Suppressor macrophage (primary cell): ENCODE measurements around the gene COPB2.
A peak's percentile ranks its signal among the peaks of the same experiment; 100 is the strongest.
"Not testable (repeated sequence)": the region's sequence is repeated elsewhere in the genome, so short reads cannot be mapped to it uniquely, and the experiment has no call there.

Experiments used
- DNase-seq, 4 experiments: peaks; one replicate each; pipeline ENCODE4 v3.0.0-alpha.2; 2020 to 2022

Gene COPB2

DNA sequence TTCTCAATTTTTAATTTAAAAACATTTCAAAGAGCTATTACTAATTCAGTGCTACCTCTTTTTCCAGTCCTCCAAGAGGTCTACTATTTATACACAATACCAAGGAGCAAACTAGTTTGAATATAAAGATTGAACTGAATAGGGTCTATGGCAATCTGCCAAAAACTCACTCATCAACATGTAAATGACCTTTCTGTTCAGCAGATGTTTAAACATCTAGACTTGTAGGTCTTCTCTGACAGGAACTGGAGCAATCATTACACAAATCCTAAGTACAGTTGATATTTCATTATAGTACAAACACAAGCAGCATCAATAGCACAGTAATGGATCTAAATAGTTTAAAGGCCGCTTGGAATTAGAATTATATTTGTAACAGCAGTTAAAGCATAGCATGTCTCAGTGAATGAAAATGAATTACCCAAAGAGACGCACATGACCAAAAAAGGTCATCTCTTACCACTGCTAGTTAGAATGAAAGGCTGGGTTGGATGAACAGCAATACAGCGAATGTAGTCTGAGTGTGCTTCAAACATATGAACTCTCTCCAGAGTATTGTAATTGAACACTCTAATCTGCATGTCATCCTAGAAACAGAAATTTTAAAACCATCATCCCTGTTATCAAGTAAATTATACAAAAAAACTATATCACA is 10.7 kb downstream of the COPB2 start:
- no peak for DNase-seq

DNA sequence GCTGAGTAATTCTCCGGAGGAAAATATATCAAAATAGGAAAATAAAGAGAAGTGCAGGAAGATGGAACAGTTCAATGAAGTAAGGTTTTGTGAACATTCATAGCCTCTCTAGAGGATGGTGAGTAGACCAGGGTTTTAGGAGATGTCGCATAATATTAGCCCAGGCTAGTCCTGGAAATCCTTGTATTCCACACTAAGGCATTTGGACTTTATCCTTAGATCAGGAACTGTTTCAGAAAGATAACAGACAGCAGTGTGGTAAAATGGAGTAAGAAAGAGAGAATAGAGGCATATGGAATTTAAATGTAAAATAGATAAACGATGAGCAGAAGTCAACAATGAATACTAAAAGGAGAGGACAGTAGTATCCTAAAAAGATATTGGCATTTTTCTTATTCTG is 12.1 kb downstream of the COPB2 start:
- no peak for DNase-seq

DNA sequence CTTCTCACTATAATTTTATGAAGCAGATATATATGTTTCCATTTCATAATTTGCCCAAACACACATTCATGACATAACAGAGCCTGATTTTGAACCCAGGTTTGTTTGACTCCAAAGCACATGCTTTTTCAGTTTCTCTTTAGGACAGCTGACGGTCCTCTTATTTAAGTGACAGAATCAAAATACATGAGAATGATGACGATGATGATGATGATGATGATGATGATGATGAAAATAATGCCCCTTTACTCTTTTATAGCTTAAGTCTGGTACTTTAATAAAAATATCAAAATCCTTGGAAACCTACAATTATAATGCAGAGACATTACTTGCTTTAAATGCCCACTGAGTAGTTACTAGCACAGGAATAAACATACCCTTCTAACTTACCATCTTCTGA is 15.3 kb downstream of the COPB2 start:
- DNase-seq = no peak

DNA sequence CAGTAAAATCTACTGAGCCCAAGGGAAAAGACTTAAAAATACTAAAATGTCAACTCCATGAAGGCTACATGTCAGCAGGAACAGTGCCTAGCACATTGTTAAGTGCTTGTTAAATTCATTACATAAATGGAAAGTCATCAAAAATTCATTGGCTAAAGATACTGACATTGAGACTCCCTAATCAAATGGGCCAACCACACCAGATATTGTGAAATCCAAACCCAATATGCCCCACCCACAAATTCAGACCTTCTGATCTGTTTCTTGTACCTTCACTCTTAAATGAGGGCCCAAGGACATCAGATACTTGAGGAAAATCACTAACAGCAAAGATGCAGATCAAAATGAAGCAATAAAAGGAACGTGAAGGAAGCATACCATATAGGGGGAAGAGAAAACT is 24.9 kb downstream of the COPB2 start:
- DNase-seq = no peak

DNA sequence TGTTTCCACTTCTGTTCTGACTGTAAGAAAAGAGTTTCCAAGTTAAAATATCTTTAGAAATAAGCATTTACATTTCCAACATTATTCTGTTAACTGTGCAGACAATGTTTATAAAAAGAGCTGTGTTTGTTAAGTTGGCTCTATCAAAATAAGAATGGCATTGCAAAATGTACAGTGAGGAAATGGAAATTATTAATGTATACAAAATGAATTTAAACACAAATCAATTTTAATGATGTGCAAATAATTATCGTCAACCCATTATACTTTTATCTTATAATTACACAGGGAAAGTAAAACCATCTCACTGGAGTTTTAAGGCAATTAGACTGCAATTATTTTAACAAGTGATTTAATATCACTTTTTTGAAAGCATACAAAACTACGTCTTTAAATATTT is 28.2 kb downstream of the COPB2 start:
- no peak for DNase-seq

DNA sequence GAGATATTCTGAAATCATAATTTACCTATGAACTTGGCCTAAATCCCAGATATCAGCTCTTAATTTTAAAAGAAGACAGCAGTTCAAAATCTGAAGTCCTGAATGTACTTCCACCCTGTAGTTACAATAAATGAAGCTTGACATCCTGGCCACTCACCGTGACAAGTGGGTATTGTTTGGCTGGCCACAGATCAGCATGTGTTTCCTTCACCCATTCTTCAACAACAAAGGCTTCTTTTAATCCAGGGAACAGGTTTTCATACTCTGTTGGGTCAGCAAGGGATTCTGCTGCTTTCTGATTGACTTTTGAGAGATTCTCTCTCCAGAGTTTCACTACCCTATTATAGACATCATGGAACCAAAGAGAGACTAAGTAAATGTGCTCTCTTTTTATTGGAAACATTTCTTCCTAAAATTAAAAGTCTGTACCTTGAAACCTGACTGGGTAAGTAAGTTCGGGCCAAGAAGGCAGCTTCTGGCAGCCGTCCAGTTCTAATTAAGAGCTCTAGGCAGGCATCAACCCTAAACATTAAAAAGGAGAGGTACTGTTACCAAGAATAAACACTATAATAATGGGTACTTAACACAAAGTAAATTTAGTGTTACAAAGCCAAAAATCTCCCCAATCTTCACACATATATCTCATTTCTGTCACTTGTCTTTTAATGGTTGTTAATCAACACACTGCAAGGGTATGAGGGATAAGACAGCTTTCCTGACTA is 30.4 kb downstream of the COPB2 start:
- DNase-seq = no peak

DNA sequence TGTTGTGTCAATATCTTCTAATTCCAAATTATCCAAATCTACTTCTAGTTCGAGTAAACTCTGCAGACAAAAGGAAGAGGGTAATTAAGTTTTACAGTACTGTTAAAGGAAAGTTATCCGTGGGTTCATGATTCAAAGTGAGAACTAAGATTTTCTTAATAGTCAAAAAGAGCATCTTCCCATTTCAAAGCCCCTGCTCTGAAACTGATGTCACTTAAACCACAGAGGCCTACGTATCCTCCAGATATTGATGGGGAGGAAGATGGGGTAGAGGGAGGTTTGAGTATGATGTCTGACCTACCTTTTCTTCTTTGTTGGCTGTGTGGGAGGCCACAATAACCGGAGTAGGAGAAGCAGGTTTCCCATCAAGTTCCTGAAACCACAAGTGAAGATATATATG is 31.5 kb downstream of the COPB2 start:
- no peak for DNase-seq

DNA sequence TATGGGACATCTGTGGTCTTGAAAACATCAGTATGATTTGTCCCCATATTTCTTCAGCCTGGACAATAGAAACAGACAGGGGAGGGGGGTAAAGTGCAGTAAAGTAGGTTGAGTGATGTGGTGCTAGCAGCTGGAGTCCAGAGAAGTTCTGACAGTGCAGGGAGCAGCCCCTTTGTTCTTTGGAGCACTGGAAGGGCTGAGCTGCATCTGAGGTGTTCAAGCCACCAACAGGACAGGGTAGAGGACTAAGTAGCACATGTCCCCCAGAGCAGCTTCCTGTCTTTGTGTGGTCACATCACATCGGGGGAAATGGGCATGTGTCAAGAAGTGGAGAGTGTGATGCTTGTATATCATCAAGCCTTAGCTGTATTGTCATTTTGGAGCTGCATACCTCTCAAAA is 33.6 kb downstream of the COPB2 start:
- no peak for DNase-seq

DNA sequence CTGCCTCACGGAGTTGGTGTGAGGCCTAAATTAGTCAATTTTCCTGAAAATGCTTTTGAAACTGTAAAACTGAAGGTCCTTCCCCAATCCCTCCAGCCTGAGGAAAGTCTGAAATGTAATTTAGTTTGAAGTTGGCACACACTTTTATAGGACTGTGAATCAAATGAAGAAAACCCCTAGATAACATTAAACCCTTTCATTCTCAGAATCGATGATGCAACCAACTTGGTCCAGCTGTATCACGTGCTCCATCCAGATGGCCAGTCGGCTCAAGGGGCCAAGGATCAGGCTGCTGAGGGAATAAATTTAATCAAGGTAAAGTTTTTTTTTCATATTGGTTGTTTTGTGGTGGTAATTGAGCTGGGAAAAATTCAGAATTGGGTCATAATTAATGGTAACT is 34.0 kb downstream of the COPB2 start:
- no peak for DNase-seq

DNA sequence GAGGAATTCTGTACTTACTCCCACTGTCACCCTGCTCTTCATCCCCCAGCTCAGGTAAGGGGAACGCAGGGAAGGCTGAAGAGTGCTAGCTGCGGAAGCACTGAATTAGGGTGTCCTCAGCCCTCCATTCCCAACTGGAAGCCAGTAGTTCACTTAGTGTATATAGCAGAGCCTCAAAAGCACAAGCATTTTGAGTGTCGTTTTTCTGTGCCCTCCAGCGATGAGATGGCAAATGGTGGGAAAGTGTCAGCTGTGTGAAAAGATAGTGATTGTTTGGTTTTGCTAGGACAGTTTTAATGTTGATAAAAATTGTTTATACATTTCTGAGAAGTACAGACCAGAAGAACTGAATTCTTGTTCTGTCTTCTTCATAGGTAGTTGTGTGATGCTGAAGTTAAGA is 34.8 kb downstream of the COPB2 start:
- DNase-seq = no peak

DNA sequence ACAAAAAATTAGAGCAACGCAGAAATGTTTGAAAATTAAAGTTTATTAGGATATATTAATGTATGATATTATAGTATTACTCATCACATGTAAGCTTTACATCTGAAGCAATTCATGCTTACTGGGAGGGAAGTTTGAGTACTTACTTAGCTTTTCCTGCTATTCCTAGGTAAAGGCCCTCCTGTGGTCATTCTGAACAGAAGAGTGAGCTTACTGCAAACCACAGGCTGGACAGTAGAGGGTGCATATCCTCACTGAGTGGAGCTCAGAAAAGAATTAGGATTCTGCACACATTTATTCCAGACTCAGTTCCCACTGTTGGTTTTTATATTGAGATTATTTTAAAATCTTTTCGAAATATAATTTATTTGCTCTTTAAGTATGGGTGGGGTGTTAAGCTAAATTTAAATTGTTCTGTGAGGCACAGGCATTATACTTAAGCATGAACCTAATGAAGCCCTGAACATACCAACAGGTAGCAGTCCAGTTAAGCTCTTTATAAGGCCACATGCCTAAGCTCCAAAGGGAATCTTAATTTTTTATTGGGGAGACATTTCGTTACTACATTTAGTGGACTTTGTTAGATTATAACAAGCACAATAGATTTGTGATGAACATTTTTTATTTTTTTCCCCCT is 35.4 kb downstream of the COPB2 start:
- peak; percentile 17 to 50 (median 42) for DNase-seq

DNA sequence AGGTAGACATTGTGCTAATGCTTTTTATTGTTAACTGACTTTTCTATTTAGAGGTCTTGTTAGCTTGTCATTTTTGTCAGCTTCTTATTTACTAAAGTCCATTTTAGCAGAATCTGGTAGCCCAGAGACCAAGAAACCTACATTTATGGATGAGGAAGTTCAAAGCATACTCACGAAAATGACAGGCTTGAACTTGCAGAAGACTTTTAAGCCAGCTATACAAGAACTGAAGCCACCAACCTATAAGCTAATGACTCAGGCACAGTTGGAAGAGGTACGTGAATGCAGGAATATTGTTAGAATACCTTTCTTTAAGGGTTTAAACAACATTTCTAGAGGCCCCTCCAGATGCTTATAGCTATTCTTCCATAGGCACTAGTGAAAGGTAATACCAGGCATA is 42.7 kb downstream of the COPB2 start:
- DNase-seq = no peak

DNA sequence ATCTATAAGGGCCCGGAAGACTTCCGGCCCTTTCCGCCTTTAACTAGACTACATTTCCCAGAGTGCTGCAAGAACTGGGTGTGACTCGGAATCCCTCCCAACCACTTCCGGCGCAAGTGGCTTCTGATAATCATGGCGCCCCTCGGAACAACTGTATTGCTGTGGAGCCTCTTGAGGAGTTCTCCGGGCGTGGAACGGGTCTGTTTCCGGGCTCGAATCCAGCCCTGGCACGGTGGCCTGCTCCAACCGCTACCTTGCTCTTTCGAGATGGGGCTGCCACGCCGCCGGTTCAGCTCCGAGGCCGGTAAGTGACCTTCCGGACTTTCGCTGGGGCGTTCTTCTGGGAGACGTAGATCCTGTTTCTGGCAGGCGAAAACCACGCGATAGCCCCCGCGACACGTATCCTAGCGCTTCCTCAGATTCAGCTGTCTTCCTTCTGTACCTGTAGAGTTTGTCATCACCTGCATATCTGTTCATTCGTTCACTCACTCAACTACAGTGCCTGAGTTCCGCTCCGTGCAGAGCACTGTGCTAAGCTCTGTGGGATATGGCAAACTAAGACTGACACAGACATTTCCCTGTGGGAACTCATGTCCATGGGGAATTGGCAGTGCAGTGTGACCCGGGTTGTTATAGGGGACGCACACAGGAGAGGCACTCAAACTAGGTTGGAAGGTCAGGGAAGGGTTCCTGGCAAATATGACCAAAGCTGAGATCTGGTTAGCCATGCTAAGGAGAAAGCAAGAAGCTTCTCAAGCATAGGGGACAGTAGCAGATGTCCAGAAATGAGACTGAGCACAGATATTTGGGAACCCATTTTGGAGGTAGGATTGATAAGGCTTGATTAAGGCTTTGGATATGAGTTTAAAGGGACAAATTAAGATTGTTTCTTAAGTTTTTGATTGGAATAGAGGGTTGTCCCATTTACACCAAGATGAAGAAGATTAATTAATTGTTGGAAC is 45.3 kb downstream of the COPB2 start, which contains the start of gene MRPS22:
TSS of gene MRPS22 (plus strand) at position 126 of the 962 bp plus-strand sequence. CDS start at position 133, 7 bp downstream.
- DNase-seq = peak; percentile 87 to 92 (median 91)

DNA sequence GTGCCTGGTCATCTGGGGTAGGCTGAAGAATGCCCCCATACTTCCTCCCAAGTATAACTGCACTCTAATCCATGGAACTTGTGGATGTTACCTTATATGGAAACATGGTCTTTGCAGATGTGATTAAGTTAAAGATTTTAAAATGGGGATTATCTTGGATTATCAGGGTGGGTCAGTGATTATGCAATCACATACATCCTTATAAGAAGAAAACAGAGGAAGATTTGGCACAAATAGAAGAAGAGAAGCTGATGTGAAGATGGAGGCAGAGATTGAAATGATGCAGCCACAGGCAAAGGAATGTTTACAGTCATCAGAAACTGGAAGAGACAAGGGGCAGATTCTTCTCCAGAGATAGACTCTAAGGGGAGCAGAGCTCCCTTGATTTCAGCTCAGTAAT is 47.4 kb downstream of the COPB2 start:
- DNase-seq = no peak

DNA sequence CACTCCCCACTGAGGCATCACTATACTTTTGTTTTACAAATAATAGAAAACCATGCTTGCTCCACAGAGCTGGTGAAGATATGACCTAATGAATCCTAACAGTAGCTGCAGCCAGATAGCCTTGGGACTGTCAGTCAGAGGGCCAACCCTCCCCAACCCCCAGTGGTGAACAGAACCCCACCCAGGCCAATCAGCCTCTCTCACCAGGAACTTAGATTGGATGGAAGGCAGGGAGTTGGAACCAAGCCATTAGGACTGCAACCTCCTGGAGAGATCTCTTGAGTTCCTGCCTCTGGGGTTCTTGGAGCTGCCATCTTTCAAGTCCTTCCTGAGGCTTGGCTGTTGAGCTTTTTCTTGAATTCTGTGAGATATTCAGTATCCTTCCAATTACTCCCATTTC is 48.7 kb downstream of the COPB2 start:
- no peak for DNase-seq

DNA sequence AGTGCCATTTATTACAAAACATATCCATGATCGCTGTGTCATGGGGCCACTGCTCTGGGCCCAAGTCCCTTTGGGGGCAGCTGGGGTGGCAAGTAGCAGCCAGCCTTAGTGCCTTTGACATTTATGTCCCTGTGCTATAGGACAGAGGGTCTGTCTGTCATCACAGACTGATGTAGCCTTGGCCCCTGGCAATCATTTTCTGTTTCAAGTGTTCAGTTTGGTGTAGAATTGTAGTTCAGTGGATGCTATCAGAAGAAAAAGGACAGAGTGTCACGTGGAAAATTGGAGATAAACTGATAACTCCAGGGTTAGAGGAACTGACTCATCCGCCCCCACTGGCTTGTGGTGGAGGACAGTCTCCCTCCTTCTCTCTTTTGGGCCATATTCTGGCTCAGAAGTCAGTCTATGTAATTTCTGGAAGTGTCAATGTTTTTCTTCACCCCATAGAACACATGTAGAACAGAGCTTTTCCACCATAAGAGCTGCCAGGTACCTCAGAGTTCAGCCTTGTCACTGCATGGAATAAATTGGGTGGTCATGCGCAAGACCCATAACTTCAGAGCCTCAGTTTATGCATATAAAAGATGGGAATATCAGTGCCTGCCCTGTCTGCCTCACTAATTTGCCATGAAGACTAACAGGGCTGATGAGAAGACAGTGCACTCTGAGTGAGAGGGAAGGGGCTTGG is 50.1 kb downstream of the COPB2 start:
- peak in 3 of 4 experiments; percentile 24 to 44 (median 30) for DNase-seq

DNA sequence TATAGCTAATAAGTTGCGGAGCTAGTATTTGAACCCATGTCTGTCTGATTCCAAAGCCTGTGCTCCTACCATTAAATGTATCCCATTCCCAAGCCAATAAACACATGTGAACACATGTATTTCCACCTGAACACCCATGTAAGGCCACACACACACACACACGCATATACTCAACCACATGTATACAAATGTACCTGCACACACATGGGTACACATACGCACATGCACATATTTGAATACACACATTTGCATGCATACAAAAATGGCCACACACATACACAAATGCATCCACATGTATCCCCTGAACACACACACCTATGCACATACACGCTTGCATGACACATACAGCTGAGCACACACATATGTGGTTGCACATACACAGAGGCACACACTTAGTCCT is 51.0 kb downstream of the COPB2 start:
- DNase-seq = no peak

DNA sequence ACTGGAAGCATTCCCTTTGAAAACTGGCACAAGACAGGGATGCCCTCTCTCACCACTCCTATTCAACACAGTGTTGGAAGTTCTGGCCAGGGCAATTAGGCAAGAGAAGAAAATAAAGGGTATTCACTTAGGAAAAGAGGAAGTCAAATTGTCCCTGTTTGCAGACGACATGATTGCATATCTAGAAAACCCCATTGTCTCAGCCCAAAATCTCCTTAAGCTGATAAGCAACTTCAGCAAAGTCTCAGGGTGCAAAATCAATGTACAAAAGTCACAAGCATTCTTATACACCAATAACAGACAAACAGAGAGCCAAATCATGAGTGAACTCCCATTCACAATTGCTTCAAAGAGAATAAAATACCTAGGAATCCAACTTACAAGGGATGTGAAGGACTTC is 54.8 kb downstream of the COPB2 start:
- not testable (repeated sequence) for DNase-seq

DNA sequence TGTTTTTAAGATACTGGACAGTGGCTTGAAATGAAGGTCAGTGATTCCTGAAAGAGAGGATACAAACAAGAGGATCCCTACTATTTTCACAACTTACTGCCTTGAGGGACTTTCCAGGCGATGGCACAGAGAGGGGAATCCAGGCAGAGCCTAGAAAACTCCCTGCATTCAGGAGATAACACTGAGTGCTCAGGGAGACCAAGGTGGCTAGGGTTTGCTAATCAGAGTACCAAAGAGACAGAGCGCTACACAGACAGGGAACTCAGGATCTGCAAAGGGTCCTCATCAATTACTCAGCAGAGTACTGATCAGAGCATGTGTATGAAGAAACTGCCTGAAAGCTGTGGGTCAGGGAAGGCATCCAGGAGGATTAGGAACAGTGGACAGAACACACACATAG is 57.4 kb downstream of the COPB2 start:
- no peak for DNase-seq

DNA sequence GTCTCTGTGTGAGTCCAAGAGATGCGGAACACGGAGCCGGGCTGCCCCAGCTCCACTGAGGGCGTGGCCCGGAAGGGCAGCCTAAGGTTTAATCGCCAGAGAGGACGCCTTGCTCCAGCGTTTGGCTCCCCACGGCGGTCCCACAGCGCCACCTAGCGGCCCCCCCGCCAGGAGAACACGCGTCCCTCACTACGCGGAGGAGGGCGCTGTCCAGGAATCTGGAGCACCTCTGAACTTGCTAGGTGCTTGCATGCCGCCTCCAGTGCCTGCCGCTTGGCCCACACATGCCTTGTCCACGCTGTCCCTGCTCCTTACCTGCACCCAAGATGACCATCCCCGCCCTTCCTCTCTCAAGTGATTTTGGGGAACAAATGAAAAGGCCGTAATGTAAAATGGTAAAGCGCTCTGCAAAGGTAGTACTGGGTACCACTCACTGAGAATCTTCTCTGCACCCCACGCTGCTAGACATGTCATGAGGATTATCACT is 60.0 kb downstream of the COPB2 start:
- peak; percentile 91 to 96 (median 95) for DNase-seq

DNA sequence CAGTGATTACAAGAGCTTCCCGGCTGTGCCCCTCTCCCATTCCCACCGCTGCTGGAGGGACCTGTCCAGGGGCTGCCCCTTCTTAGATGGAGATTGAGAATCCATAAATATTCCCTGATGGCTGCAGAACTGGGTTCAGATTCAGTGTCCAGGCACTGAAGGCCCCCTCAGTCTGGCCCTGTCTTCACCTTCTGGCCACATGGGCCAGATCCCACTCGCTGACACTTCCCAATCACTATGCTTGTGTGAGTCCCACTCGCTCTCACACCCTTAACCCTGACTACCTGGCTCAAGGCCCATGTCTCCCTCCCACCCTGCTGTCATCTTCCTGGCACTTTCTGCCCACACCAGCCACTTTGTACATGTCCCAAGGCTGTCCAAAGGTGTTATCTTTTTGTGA is 61.1 kb downstream of the COPB2 start:
- DNase-seq = no peak

DNA sequence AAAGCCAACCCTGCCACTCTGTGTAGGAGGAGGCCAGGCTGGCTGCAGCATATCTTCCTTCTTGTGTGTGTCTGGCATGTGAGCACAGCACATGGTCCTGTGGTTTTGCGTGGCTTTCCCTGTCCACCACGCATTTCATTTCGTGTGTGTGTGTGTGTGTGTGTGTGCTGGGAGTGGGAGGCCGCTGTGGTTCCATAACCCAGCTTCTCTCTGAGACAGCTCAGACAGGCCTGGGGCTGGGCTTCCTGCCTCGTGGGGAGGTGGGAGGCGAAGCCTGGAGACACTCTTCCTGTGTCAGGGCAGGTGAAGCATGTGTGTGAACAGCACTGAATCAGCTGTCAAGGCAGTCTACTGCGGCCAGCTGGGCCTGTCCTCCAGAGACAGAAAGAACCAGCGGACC is 61.6 kb downstream of the COPB2 start:
- peak; percentile 17 to 58 (median 38) for DNase-seq
